PC-3 (cell line): ENCODE measurements around the gene ZNF320. TPM values are rescaled to one million over a fixed set of nuclear protein-coding genes. Genes with fewer than 3 reads are reported as not detected.
"Not testable (repeated sequence)": the region's sequence is repeated elsewhere in the genome, so short reads cannot be mapped to it uniquely, and the experiment has no call there.

ENCODE experiments used
- ATAC-seq: fragments of 200-7000 bp; cut with Tn5 transposase; 2 replicates; pipeline ENCODE4 v1.9.1; 2020; ENCODE audit warnings: mild to moderate bottlenecking, moderate library complexity
- BruUV-seq: library from RNA; stranded (reverse); fragments of 400-500 nt; replicated peaks from 2 replicates; lab custom pipeline; 2021; lab: Mats Ljungman, UMichigan
- CTCF ChIA-PET: fragments of 300-600 bp; sonication (Branson Sonifier 250); formaldehyde crosslinking; loops from one replicate; lab custom pipeline; 2022; ENCODE audit warnings: antibody characterized with exemption; lab: Charles Lee
- POLR2A ChIA-PET: fragments of 300-600 bp; sonication (Branson Sonifier 250); formaldehyde crosslinking; loops from one replicate; lab custom pipeline; 2022; ENCODE audit warnings: antibody characterized with exemption; ENCODE audit not compliant: unreplicated experiment; lab: Charles Lee
- DNase-seq: peaks from one replicate; pipeline ENCODE4 v3.0.0-alpha.2; 2015
- H2AFZ ChIP-seq: fragments of 300-600 bp; sonication (generic); 2 replicates; pipeline ENCODE4 v1.6.0; 2016; ENCODE audit warnings: antibody characterized with exemption, low read length
- H3F3A ChIP-seq: fragments of 300-600 bp; sonication (generic); one replicate; pipeline ENCODE4 v1.6.0; 2017; ENCODE audit warnings: antibody characterized with exemption, low read length, control low read depth, mild to moderate bottlenecking; ENCODE audit not compliant: unreplicated experiment
- H3K27ac ChIP-seq: fragments of 300-600 bp; sonication (generic); 2 replicates; pipeline ENCODE4 v1.5.1; 2016; ENCODE audit warnings: mild to moderate bottlenecking, low read length
- H3K27me3 ChIP-seq: fragments of 300-600 bp; sonication (generic); 2 replicates; pipeline ENCODE4 v1.6.1; 2016; ENCODE audit warnings: low read length, mixed read lengths
- H3K36me3 ChIP-seq: fragments of 300-600 bp; sonication (generic); 2 replicates; pipeline ENCODE4 v1.6.1; 2016; ENCODE audit warnings: low read depth, mixed run types, low read length, mixed read lengths
- H3K4me1 ChIP-seq: fragments of 300-600 bp; sonication (generic); 2 replicates; pipeline ENCODE4 v1.5.1; 2016; ENCODE audit warnings: low read length; ENCODE audit not compliant: insufficient read depth
- H3K4me2 ChIP-seq: fragments of 300-600 bp; sonication (generic); 2 replicates; pipeline ENCODE4 v1.6.0; 2016; ENCODE audit warnings: low read length
- H3K4me3 ChIP-seq: fragments of 300-600 bp; sonication (generic); 2 replicates; pipeline ENCODE4 v1.5.1; 2016; ENCODE audit warnings: mild to moderate bottlenecking, low read length, mixed read lengths
- H3K79me2 ChIP-seq: fragments of 300-600 bp; sonication (generic); 2 replicates; pipeline ENCODE4 v1.6.1; 2017; ENCODE audit warnings: low read length, mixed read lengths
- H3K9ac ChIP-seq: fragments of 300-600 bp; sonication (generic); 2 replicates; pipeline ENCODE4 v1.6.0; 2016; ENCODE audit warnings: mild to moderate bottlenecking, low read length
- H3K9me2 ChIP-seq: fragments of 300-600 bp; sonication (generic); replicated peaks from 2 replicates; pipeline ENCODE4 v1.6.1; 2016; ENCODE audit warnings: mixed run types, low read length, mixed read lengths
- H3K9me3 ChIP-seq: fragments of 300-600 bp; sonication (generic); 2 replicates; pipeline ENCODE4 v1.6.1; 2016; ENCODE audit warnings: low read length, mixed read lengths
- H4K20me1 ChIP-seq: fragments of 300-600 bp; sonication (generic); 2 replicates; pipeline ENCODE4 v1.6.1; 2016; ENCODE audit warnings: low read length, mixed read lengths
- CTCF ChIP-seq: fragments of 300-600 bp; sonication (generic); conservative IDR thresholded peaks from 2 replicates; pipeline ENCODE4 v1.5.1; 2017; ENCODE audit warnings: antibody characterized with exemption, low read depth, mild to moderate bottlenecking, low read length
- EZH2 ChIP-seq: fragments of 300-600 bp; sonication (generic); IDR thresholded peaks from one replicate; pipeline ENCODE4 v1.6.1; 2017; ENCODE audit warnings: antibody characterized with exemption, mild to moderate bottlenecking, low read length; ENCODE audit not compliant: unreplicated experiment
- EZH2phosphoT487 ChIP-seq: fragments of 300-600 bp; sonication (generic); IDR thresholded peaks from 2 replicates; pipeline ENCODE4 v1.6.1; 2018; ENCODE audit warnings: mild to moderate bottlenecking, antibody characterized with exemption, low read length, borderline replicate concordance
- intact Hi-C: fragments of 100-400 bp; cut with micrococcal nuclease; formaldehyde crosslinking; loops from 2 replicates; pipeline ENCODE4 v1.9.0; 2023
- total RNA-seq: library from RNA; depleted of rRNA; stranded (reverse); fragments of >200 nt; gene quantifications from 2 replicates; pipeline ENCODE4 v1.2.3, GENCODE V29; 2014

The ZNF320 gene
- total RNA-seq, 1 experiment from 2014 or later = 10.6 TPM

DNA sequence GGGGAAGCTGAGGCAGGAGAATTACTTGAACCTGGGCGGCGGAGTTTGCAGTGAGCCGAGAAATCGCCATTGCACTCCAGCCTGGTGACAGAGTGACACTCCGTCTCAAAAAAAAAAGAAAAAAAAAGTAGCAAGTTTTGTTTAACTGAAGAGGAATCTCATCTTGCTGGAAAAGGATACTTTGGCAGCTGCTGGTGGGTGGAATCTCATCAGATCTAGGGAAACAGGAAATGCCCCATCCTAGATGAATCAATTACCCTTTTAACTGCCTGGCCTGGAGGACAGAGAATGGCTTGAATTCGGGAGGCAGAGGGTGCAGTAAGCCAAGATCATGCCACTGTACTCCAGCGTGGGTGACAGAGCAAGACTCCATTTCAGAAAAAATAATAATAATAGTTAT, 8.4 kb downstream of the ZNF320 start:
- ATAC-seq = no peak
- TF ChIP-seq CTCF (no peak), EZH2phosphoT487 (no peak), EZH2 (no peak)
- H3F3A ChIP-seq = no peaks in the 10 kb centered on the region
- ChIA-PET POLR2A (no interaction called here), CTCF (no interaction called here)
- H3K9me3 ChIP-seq = peaks cover 10% of the 10 kb centered on the region; the same call in 1 of the 2 replicates
- no peak for DNase-seq
- BruUV-seq = no TSS peak
- no peaks in the 10 kb centered on the region for H3K9me2 ChIP-seq
- no peak overlapping the region for H2AFZ ChIP-seq
- H3K4me2 ChIP-seq = no peak overlapping the region
- H3K4me1 ChIP-seq = no peaks in the 10 kb centered on the region
- H3K9ac ChIP-seq = no peak overlapping the region
- peaks cover 60% of the 10 kb centered on the region for H3K36me3 ChIP-seq
- no peak overlapping the region for H3K27ac ChIP-seq
- no peaks in the 10 kb centered on the region for H4K20me1 ChIP-seq
- intact Hi-C loops = no loop called here
- peaks cover 6% of the 10 kb centered on the region; the same call in 1 of the 2 replicates for H3K79me2 ChIP-seq
- no peaks in the 10 kb centered on the region for H3K27me3 ChIP-seq
- no peak overlapping the region for H3K4me3 ChIP-seq

DNA sequence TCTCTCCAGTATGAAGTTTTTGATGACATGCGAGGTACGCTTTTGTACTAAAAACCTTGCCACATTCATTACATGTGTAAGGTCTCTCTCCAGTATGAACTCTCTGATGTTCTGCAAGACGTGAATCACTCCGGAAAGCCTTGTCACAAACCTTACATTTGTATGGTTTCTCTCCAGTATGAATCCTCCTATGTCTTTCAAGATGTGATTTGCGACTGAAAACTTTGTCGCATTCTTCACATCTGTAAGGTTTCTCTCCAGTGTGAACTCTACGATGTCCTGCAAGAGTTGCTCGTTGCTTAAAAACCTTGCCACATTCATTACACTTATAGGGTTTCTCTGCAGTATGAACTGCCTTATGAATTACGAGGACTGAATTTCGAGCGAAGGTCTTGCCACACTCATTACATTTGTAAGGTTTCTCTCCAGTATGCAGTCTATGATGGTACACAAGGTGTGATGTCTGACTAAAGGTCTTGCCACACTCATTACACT, 16.5 kb downstream of the ZNF320 start:
- Histone ChIP-seq H3K36me3 (peaks cover 70% of the 10 kb centered on the region), H3K4me1 (no peaks in the 10 kb centered on the region), H3K4me2 (no peak overlapping the region), H3K9me3 (peaks cover 59% of the 10 kb centered on the region), H3K9ac (no peak overlapping the region), H2AFZ (no peak overlapping the region), H4K20me1 (no peaks in the 10 kb centered on the region), H3K9me2 (no peaks in the 10 kb centered on the region), H3K27ac (no peak overlapping the region), H3K4me3 (no peak overlapping the region; the same call in 1 of the 2 replicates), H3K79me2 (no peaks in the 10 kb centered on the region), H3K27me3 (no peaks in the 10 kb centered on the region), H3F3A (no peaks in the 10 kb centered on the region)
- POLR2A ChIA-PET = no interaction called here
- TF ChIP-seq EZH2 = no peak
- TF ChIP-seq EZH2phosphoT487 = no peak
- intact Hi-C loops = no loop called here
- ATAC-seq (no peak), DNase-seq (no peak)
- BruUV-seq = TSS peak; percentile 19
- CTCF ChIA-PET = no interaction called here

GRCh38 chr19:52872996-52873395, 24.4 kb downstream of the ZNF320 start:
- H3K9me2 ChIP-seq, BruUV-seq, H3K27ac ChIP-seq, H3K9ac ChIP-seq, H3K79me2 ChIP-seq, H3K9me3 ChIP-seq, intact Hi-C loops, DNase-seq, H3K36me3 ChIP-seq, H3K4me2 ChIP-seq, H2AFZ ChIP-seq, H3K4me1 ChIP-seq, H3K27me3 ChIP-seq, CTCF ChIA-PET, POLR2A ChIA-PET, H3F3A ChIP-seq, ATAC-seq, H4K20me1 ChIP-seq, H3K4me3 ChIP-seq: not testable (repeated sequence)

DNA sequence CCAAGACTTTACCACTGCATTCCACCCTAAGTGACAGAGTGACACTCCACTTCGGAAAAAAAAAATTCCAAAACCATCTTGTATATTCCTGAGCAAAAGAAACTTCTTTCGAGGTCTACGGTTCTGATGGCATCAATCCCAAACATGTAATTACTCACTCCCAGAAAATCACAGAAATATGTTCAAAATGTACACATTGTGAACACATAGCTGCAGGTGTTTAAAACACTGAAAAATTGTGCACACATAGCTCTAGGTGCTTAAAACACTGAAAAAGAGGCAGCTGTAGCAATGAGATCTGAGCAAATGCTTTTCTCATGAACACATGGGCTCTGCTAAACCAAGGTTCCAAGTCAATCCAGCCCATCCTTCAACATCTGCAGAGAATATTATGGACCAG, 26.0 kb downstream of the ZNF320 start:
- H3K4me1 ChIP-seq = no peaks in the 10 kb centered on the region
- POLR2A ChIA-PET = no interaction called here
- 0 out of 2 replicates have a peak, but pooled peaks cover 3% of the 10 kb centered on the region for H3K9me3 ChIP-seq
- H3K9me2 ChIP-seq = no peaks in the 10 kb centered on the region
- no peak overlapping the region for H3K27ac ChIP-seq
- no TSS peak for BruUV-seq
- H3K79me2 ChIP-seq = no peaks in the 10 kb centered on the region
- no peak for ATAC-seq
- no peaks in the 10 kb centered on the region for H4K20me1 ChIP-seq
- no peaks in the 10 kb centered on the region for H3K36me3 ChIP-seq
- H3K27me3 ChIP-seq = no peaks in the 10 kb centered on the region
- intact Hi-C loops = no loop called here
- no peak overlapping the region for H2AFZ ChIP-seq
- H3K9ac ChIP-seq = no peak overlapping the region
- no peak overlapping the region for H3K4me2 ChIP-seq
- no peak for DNase-seq
- CTCF ChIA-PET = no interaction called here
- H3F3A ChIP-seq = no peaks in the 10 kb centered on the region
- H3K4me3 ChIP-seq = no peak overlapping the region
- TF ChIP-seq EZH2 = no peak
- TF ChIP-seq EZH2phosphoT487 = no peak
- no peak for TF ChIP-seq CTCF

DNA sequence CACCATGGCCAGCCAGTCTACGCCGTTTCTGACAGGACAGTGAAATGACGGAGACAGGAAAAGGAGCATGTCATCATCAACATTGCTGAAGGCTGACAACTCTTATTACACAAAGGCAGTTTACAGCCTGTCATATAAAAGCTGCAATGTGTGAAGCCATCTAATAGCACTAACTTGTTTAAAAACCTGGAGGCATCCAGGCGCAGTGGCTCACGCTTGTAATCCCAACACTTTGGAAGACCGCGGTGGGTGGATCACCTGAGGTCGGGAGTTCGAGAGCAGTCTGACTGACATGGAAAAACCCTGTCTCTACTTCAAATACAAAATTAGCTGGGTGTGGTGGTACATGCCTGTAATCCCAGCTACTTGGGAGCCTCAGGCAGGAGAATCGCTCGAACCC, 29.4 kb downstream of the ZNF320 start:
- H3K36me3 ChIP-seq, H3F3A ChIP-seq, H3K79me2 ChIP-seq, H2AFZ ChIP-seq, H3K4me2 ChIP-seq, H3K9me2 ChIP-seq, H3K4me3 ChIP-seq, intact Hi-C loops, H3K27me3 ChIP-seq, POLR2A ChIA-PET, BruUV-seq, H3K9me3 ChIP-seq, H3K4me1 ChIP-seq, H3K9ac ChIP-seq, DNase-seq, H4K20me1 ChIP-seq, H3K27ac ChIP-seq, ATAC-seq, CTCF ChIA-PET: not testable (repeated sequence)
